HepG2 (cell line): Measurements from ENCODE around the gene ZNF804B. TPM values are rescaled to one million over a fixed set of nuclear protein-coding genes. Genes with fewer than 3 reads are reported as not detected.

Experiments
- ATAC-seq: fragments of 200-7000 bp; cut with Tn5 transposase; 3 replicates; pipeline ENCODE4 v1.9.1; 2020; ENCODE audit warnings: mild to moderate bottlenecking, moderate library complexity
- BruUV-seq: library from RNA; stranded (reverse); fragments of 400-500 nt; replicated peaks from 2 replicates; lab custom pipeline; 2021; lab: Mats Ljungman, UMichigan
- CTCF ChIA-PET: fragments of 300-600 bp; formaldehyde crosslinking; extraction: SDS; loops from one replicate; lab custom pipeline; 2021; ENCODE audit warnings: low total read pairs, inconsistent platforms, low intra/inter-chr PET ratio; lab: Yijun Ruan, JAX
- POLR2A ChIA-PET: fragments of 350-600 bp; sonication (Branson Sonifier 250); formaldehyde crosslinking; loops from one replicate; lab custom pipeline; 2020; ENCODE audit warnings: antibody characterized with exemption, inconsistent platforms; lab: Yijun Ruan, JAX
- DNase-seq: peaks from one replicate; pipeline ENCODE4 v3.0.0-alpha.2; 2015; ENCODE audit warnings: low spot score
- FAIRE-seq: peaks from 3 replicates; lab custom pipeline; 2011; peaks lifted over from hg19 to GRCh38; lab: Jason Lieb, UNC
- H2AFZ ChIP-seq: one replicate; pipeline ENCODE4 v1.6.1; 2011; ENCODE audit warnings: low read length, inconsistent platforms
- H3K27ac ChIP-seq: fragments of 300-600 bp; 3 replicates; pipeline ENCODE4 v1.8.0; 2011; ENCODE audit warnings: mixed run types, mild to moderate bottlenecking, mixed read lengths, low read length, inconsistent platforms; ENCODE audit not compliant: insufficient read depth; ENCODE audit errors: extremely low read length
- H3K27me3 ChIP-seq, 2 experiments: fragments of 200-600 bp in 1 of 2; 2 replicates in 1 of 2; 3 replicates in 1 of 2; pipeline versions ENCODE4 v1.6.0 to v1.8.0; 2011; ENCODE audit warnings: low read length in 2 of 2, mild to moderate bottlenecking in 2 of 2, moderate library complexity in 2 of 2, inconsistent platforms in 1 of 2; ENCODE audit not compliant: insufficient read depth in 2 of 2, control insufficient read depth in 1 of 2
- H3K36me3 ChIP-seq, 2 experiments: fragments of 200-600 bp in 1 of 2; replicated peaks in 1 of 2; 2 replicates in 1 of 2; 3 replicates in 1 of 2; pipeline versions ENCODE4 v1.5.1 to v1.8.0; 2011; ENCODE audit warnings: low read length in 2 of 2, inconsistent platforms in 1 of 2; ENCODE audit not compliant: insufficient read depth in 2 of 2, control insufficient read depth in 1 of 2
- H3K4me1 ChIP-seq: 2 replicates; pipeline ENCODE4 v1.5.1; 2012; ENCODE audit warnings: low read length, inconsistent platforms; ENCODE audit not compliant: insufficient read depth
- H3K4me2 ChIP-seq: 2 replicates; pipeline ENCODE4 v1.6.0; 2011; ENCODE audit warnings: low read depth, low read length, inconsistent platforms
- H3K4me3 ChIP-seq, 3 experiments: fragments of 200-600 bp in 1 of 3; sonication (generic), shearing (Covaris generic) in 1 of 3; replicated peaks in 1 of 3; 2 replicates each; pipeline ENCODE4 v1.5.1; 2011 to 2016; ENCODE audit warnings: low read length in 3 of 3, inconsistent platforms in 2 of 3, low read depth in 2 of 3, mild to moderate bottlenecking in 2 of 3, control low read depth in 1 of 3, mixed read lengths in 1 of 3; ENCODE audit not compliant: insufficient read depth in 1 of 3
- H3K79me2 ChIP-seq: one replicate; pipeline ENCODE4 v1.6.1; 2011; ENCODE audit warnings: low read length, inconsistent platforms; ENCODE audit not compliant: insufficient read depth
- H3K9ac ChIP-seq: 2 replicates; pipeline ENCODE4 v1.6.0; 2011; ENCODE audit warnings: mild to moderate bottlenecking, low read depth, low read length, inconsistent platforms; ENCODE audit not compliant: insufficient read depth
- H3K9me3 ChIP-seq: 2 replicates; pipeline ENCODE4 v1.5.1; 2012; ENCODE audit warnings: mild to moderate bottlenecking, low read length
- H4K20me1 ChIP-seq: 2 replicates; pipeline ENCODE4 v1.6.0; 2011; ENCODE audit warnings: inconsistent platforms, mild to moderate bottlenecking, low read length, moderate library complexity; ENCODE audit not compliant: insufficient read depth
- CCAR2 ChIP-seq: fragments of 200-400 bp; formaldehyde crosslinking; optimal IDR thresholded peaks from 2 replicates; pipeline ENCODE3; 2018; ENCODE audit warnings: low read depth, mild to moderate bottlenecking, low read length, moderate library complexity
- EEA1 ChIP-seq: sonication (generic); formaldehyde crosslinking; IDR thresholded peaks from 2 replicates; pipeline ENCODE4 v1.5.1; 2020; ENCODE audit warnings: mild to moderate bottlenecking, missing genetic modification reagents, borderline replicate concordance
- ERF ChIP-seq: IDR thresholded peaks from 2 replicates; pipeline ENCODE4 v1.6.1; 2018; ENCODE audit warnings: missing biosample characterization, missing genetic modification reagents
- ESRRA ChIP-seq: sonication (generic); formaldehyde crosslinking; IDR thresholded peaks from 2 replicates; pipeline ENCODE4 v1.5.1; 2020; ENCODE audit warnings: mild to moderate bottlenecking, low read depth, missing genetic modification reagents
- FOXK1 ChIP-seq: sonication (generic); formaldehyde crosslinking; IDR thresholded peaks from 2 replicates; pipeline ENCODE4 v1.4.0; 2020; ENCODE audit warnings: low read depth, missing genetic modification reagents, borderline replicate concordance
- HOXA3 ChIP-seq: sonication (generic); formaldehyde crosslinking; IDR thresholded peaks from 2 replicates; pipeline ENCODE4 v1.5.0; 2020; ENCODE audit warnings: missing genetic modification reagents
- SMAD9 ChIP-seq: sonication (generic); formaldehyde crosslinking; IDR thresholded peaks from 2 replicates; pipeline ENCODE4 v1.5.1; 2020; ENCODE audit warnings: mild to moderate bottlenecking, missing genetic modification reagents
- ZBED4 ChIP-seq: sonication (generic); formaldehyde crosslinking; IDR thresholded peaks from 2 replicates; pipeline ENCODE4 v1.4.0; 2020; ENCODE audit warnings: missing genetic modification reagents, borderline replicate concordance
- ZFP41 ChIP-seq: sonication (generic); formaldehyde crosslinking; IDR thresholded peaks from 2 replicates; pipeline ENCODE4 v1.4.0; 2020; ENCODE audit warnings: mild to moderate bottlenecking, missing genetic modification reagents, borderline replicate concordance
- ZFP62 ChIP-seq: sonication (generic); formaldehyde crosslinking; IDR thresholded peaks from 2 replicates; pipeline ENCODE4 v1.4.0; 2020; ENCODE audit warnings: missing genetic modification reagents
- ZMYM3 ChIP-seq: sonication (generic); formaldehyde crosslinking; IDR thresholded peaks from 2 replicates; pipeline ENCODE4 v1.5.1; 2020; ENCODE audit warnings: mild to moderate bottlenecking, missing genetic modification reagents
- ZNF652 ChIP-seq: IDR thresholded peaks from 2 replicates; pipeline ENCODE4 v1.6.1; 2016; ENCODE audit warnings: low read depth, borderline replicate concordance
- WGBS: methylation state at CpG from one replicate; pipeline ENCODE4 v1.1.6; 2017; ENCODE audit warnings: low lambda C conversion rate; 5-methylcytosine and 5-hydroxymethylcytosine counted together
- in situ Hi-C: cut with HindIII; loops from 2 replicates; pipeline ENCODE4 v1.10.0; 2017; ENCODE audit warnings: low pct_unique_long_range_greater_than_20kb; ENCODE audit not compliant: extremely low pct_ligation_motif_present
- intact Hi-C: fragments of 100-400 bp; cut with micrococcal nuclease; formaldehyde crosslinking; loops from one replicate; pipeline ENCODE4 v1.10.0; 2022; ENCODE audit not compliant: unreplicated experiment
- polyA plus RNA-seq, 8 experiments: library from polyadenylated mRNA; depleted of rRNA in 3 of 8; stranded (reverse) in 7 of 8; unstranded in 1 of 8; fragments of >200 nt; fragmentation: Illumina TruSeq in 4 of 8; extraction: Trizol in 4 of 8; gene quantifications; 2 replicates each; pipeline versions ENCODE4 v1.2.1 to v1.2.3, GENCODE V29; 2011 to 2016; ENCODE audit warnings: low read depth in 4 of 8, missing spikeins in 1 of 8, mixed read lengths in 1 of 8; ENCODE audit not compliant: insufficient read depth in 1 of 8
- total RNA-seq, 5 experiments: library from RNA; depleted of rRNA; stranded (reverse); fragments of >200 nt; fragmentation: Illumina TruSeq; extraction: Trizol; gene quantifications; 2 replicates each; pipeline ENCODE4 v1.2.3, GENCODE V29; 2016; ENCODE audit warnings: low read depth in 1 of 5
- TF ChIP-seq, protein P1 (sequence below): sonication (generic); formaldehyde crosslinking; IDR thresholded peaks from 2 replicates; pipeline ENCODE4 v1.5.0; 2020; ENCODE audit warnings: mild to moderate bottlenecking, missing genetic modification reagents
- TF ChIP-seq, protein P2 (sequence below): sonication (generic); formaldehyde crosslinking; IDR thresholded peaks from 2 replicates; pipeline ENCODE4 v1.5.0; 2020; ENCODE audit warnings: mild to moderate bottlenecking, missing genetic modification reagents
- TF ChIP-seq, protein P3 (sequence below): sonication (generic); formaldehyde crosslinking; IDR thresholded peaks from 2 replicates; pipeline ENCODE4 v1.8.0; 2022; ENCODE audit warnings: mild to moderate bottlenecking, missing genetic modification reagents, moderate library complexity

The ZNF804B gene
- total and polyA plus RNA-seq, 2 of the 13 experiments (the other 11 are each of a cell fraction or from before 2014, with no cell fraction given) = not detected

DNA sequence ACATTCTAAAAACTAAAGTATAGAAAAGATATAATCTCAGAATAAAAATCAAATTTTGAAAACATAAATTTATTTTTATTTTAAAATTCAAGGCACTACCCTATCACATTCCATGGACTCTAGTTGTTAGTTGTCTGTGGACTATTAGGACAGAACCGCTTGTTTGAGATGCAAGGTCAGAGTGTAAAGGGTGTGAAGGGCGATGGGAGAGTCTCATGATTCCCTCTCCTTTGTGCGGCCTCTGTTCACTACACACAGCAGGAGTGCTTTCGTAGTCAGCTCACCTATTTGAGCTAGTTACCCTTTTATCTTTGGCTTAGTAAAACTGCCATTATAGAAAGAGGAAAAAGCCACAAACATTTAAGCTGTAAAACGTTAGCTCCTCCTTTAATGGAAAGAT is 225.8 kb downstream of the ZNF804B start (continued):
- TF ChIP-seq, protein P1, sequence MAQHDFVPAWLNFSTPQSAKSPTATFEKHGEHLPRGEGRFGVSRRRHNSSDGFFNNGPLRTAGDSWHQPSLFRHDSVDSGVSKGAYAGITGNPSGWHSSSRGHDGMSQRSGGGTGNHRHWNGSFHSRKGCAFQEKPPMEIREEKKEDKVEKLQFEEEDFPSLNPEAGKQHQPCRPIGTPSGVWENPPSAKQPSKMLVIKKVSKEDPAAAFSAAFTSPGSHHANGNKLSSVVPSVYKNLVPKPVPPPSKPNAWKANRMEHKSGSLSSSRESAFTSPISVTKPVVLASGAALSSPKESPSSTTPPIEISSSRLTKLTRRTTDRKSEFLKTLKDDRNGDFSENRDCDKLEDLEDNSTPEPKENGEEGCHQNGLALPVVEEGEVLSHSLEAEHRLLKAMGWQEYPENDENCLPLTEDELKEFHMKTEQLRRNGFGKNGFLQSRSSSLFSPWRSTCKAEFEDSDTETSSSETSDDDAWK (CRISPR knock-in tag) = no peak
- TF ChIP-seq ZMYM3 (no peak), ZNF652 (CRISPR knock-in tag) (no peak)

GRCh38 chr7:89001306-89001705 is 241.8 kb downstream of the ZNF804B start:
- Histone ChIP-seq H3K79me2 (no peaks in the 10 kb centered on the region), H3K4me1 (no peaks in the 10 kb centered on the region), H4K20me1 (no peaks in the 10 kb centered on the region), H3K27ac (no peak overlapping the region), H3K9me3 (no peaks in the 10 kb centered on the region), H3K4me3 (no peak overlapping the region), H3K27me3 (no peaks in the 10 kb centered on the region), H3K4me2 (no peak overlapping the region), H3K9ac (no peak overlapping the region), H3K36me3 (no peaks in the 10 kb centered on the region), H2AFZ (no peak overlapping the region)
- CTCF ChIA-PET = no interaction called here
- no TSS peak for BruUV-seq
- in situ Hi-C loops = no loop called here
- POLR2A ChIA-PET = no interaction called here
- no peak for DNase-seq
- WGBS = 33% methylated on average over 1 of the region's 1 CpG
- TF ChIP-seq ZFP62 (CRISPR knock-in tag) (no peak), EEA1 (CRISPR knock-in tag) (no peak), ZBED4 (CRISPR knock-in tag) (no peak), HOXA3 (CRISPR knock-in tag) (no peak), ESRRA (CRISPR knock-in tag) (no peak), ZFP41 (CRISPR knock-in tag) (no peak), ERF (no peak), CCAR2 (no peak), FOXK1 (CRISPR knock-in tag) (no peak), SMAD9 (CRISPR knock-in tag) (no peak)
- TF ChIP-seq, protein P2, sequence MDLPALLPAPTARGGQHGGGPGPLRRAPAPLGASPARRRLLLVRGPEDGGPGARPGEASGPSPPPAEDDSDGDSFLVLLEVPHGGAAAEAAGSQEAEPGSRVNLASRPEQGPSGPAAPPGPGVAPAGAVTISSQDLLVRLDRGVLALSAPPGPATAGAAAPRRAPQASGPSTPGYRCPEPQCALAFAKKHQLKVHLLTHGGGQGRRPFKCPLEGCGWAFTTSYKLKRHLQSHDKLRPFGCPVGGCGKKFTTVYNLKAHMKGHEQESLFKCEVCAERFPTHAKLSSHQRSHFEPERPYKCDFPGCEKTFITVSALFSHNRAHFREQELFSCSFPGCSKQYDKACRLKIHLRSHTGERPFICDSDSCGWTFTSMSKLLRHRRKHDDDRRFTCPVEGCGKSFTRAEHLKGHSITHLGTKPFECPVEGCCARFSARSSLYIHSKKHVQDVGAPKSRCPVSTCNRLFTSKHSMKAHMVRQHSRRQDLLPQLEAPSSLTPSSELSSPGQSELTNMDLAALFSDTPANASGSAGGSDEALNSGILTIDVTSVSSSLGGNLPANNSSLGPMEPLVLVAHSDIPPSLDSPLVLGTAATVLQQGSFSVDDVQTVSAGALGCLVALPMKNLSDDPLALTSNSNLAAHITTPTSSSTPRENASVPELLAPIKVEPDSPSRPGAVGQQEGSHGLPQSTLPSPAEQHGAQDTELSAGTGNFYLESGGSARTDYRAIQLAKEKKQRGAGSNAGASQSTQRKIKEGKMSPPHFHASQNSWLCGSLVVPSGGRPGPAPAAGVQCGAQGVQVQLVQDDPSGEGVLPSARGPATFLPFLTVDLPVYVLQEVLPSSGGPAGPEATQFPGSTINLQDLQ (CRISPR knock-in tag) = no peak
- TF ChIP-seq, protein P3, sequence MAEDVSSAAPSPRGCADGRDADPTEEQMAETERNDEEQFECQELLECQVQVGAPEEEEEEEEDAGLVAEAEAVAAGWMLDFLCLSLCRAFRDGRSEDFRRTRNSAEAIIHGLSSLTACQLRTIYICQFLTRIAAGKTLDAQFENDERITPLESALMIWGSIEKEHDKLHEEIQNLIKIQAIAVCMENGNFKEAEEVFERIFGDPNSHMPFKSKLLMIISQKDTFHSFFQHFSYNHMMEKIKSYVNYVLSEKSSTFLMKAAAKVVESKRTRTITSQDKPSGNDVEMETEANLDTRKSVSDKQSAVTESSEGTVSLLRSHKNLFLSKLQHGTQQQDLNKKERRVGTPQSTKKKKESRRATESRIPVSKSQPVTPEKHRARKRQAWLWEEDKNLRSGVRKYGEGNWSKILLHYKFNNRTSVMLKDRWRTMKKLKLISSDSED (CRISPR knock-in tag) = no peak
- intact Hi-C loops = no loop called here
- ATAC-seq = no peak
- no peak for FAIRE-seq
